Measurements from ENCODE around the gene CYFIP2. TPM values are rescaled to one million over a fixed set of nuclear protein-coding genes. Genes with fewer than 3 reads are reported as not detected.

CYFIP2 gene
- total RNA-seq, 1 donor from 2014 or later: 471 TPM

GRCh38 chr5:157431544-157432200 lies 165.7 kb downstream of the CYFIP2 start:
- Mint-ChIP-seq H3K4me1 (peaks cover 18% of the 10 kb centered on the region), H3K27ac (peak overlapping the region; percentile 81), H3K27me3 (no peaks in the 10 kb centered on the region), H3K9me3 (peaks cover 5% of the 10 kb centered on the region), H3K4me3 (peak overlapping the region; percentile 0), H3K36me3 (ENCODE audit: low read depth) (no peaks in the 10 kb centered on the region)
- peak; percentile 100 for ATAC-seq (ENCODE audit: low read depth)
- POLR2A ChIA-PET: interaction anchor here (0.5 to 1.5 kb wide), 13 partner anchors 9 to 337 kb away, joined by 3 to 14 read pairs (median 3); partner anchors contain the start of gene NIPAL4
- TF ChIP-seq CTCF (IDR thresholded peaks at IDR 0.05): no peak
- DNase-seq: no peak
- CTCF ChIA-PET: interaction anchor here (0.7 to 6.4 kb wide), 26 partner anchors 14 to 315 kb away, joined by 3 to 49 read pairs (median 4); partner anchors contain the start of genes LSM11 and NIPAL4
- intact Hi-C loops (cut with micrococcal nuclease): loop anchor here (1.0 to 5.0 kb wide), 6 partner anchors 40 to 312 kb away; partner anchors contain the start of genes LSM11 and SOX30

- TF ChIP-seq CTCF (IDR thresholded peaks at IDR 0.05): no peak
- Mint-ChIP-seq H3K4me3 (no peak overlapping the region), H3K36me3 (ENCODE audit: low read depth) (no peaks in the 10 kb centered on the region), H3K9me3 (peaks cover 5% of the 10 kb centered on the region), H3K27ac (no peak overlapping the region), H3K27me3 (no peaks in the 10 kb centered on the region), H3K4me1 (peaks cover 18% of the 10 kb centered on the region)
- DNase-seq (no peak), ATAC-seq (ENCODE audit: low read depth) (no peak)
- CTCF ChIA-PET: interaction anchor here (3.5 to 6.4 kb wide), 4 partner anchors 25 to 310 kb away, joined by 23 to 49 read pairs (median 42); partner anchors contain the start of genes LSM11 and NIPAL4
- POLR2A ChIA-PET: no interaction called here
- intact Hi-C loops (cut with micrococcal nuclease): loop anchor here (5.0 kb wide), 2 partner anchors 108 to 218 kb away; partner anchors contain the start of gene SOX30
Measured at GRCh38 chr5:157434096-157434495, 168.2 kb downstream of the CYFIP2 start.

GRCh38 chr5:157443041-157443549 lies 177.2 kb downstream of the CYFIP2 start:
- H3K9me3 Mint-ChIP-seq: no peaks in the 10 kb centered on the region
- no peak overlapping the region for H3K4me3 Mint-ChIP-seq
- ChIA-PET CTCF (no interaction called here), POLR2A (no interaction called here)
- no peak for TF ChIP-seq CTCF (IDR thresholded peaks at IDR 0.05)
- no peak overlapping the region for H3K27ac Mint-ChIP-seq
- no peaks in the 10 kb centered on the region for H3K36me3 Mint-ChIP-seq (ENCODE audit: low read depth)
- ATAC-seq (ENCODE audit: low read depth) (no peak), DNase-seq (no peak)
- no peaks in the 10 kb centered on the region for H3K27me3 Mint-ChIP-seq
- H3K4me1 Mint-ChIP-seq: no peaks in the 10 kb centered on the region
- intact Hi-C loops (cut with micrococcal nuclease): no loop called here

GRCh38 chr5:157444224-157444623 lies 178.3 kb downstream of the CYFIP2 start:
- Mint-ChIP-seq H3K4me1 (no peaks in the 10 kb centered on the region), H3K36me3 (ENCODE audit: low read depth) (no peaks in the 10 kb centered on the region), H3K9me3 (no peaks in the 10 kb centered on the region), H3K4me3 (no peak overlapping the region), H3K27ac (no peak overlapping the region), H3K27me3 (no peaks in the 10 kb centered on the region)
- CTCF ChIA-PET: no interaction called here
- POLR2A ChIA-PET: interaction anchor here (0.5 kb wide), 1 partner anchor 96 kb away, joined by 6 read pairs; no protein-coding TSS in a partner anchor
- DNase-seq (no peak), ATAC-seq (ENCODE audit: low read depth) (no peak)
- intact Hi-C loops (cut with micrococcal nuclease): no loop called here
- TF ChIP-seq CTCF (IDR thresholded peaks at IDR 0.05): no peak

Other genes starting within 250 kb of the CYFIP2 start
- gene HAVCR1, start 207.0 kb upstream of the CYFIP2 start, total RNA-seq: not detected in 2 replicates
- gene HAVCR2, start 157.1 kb upstream of the CYFIP2 start, total RNA-seq: 0.64 and 0.84 TPM in 2 replicates
- 14.0 and 16.1 TPM in 2 replicates for gene MED7, start 123.3 kb upstream of the CYFIP2 start, total RNA-seq
- not detected in 2 replicates for gene GARIN3, start 99.9 kb upstream of the CYFIP2 start, total RNA-seq
- 0.18 and 0.86 TPM in 2 replicates for gene ITK, start 85.3 kb upstream of the CYFIP2 start, total RNA-seq
- gene NIPAL4, start 194.1 kb downstream of the CYFIP2 start, total RNA-seq: 2.7 and 2.8 TPM in 2 replicates